Measurements from ENCODE around the gene LRRC47.

DNA sequence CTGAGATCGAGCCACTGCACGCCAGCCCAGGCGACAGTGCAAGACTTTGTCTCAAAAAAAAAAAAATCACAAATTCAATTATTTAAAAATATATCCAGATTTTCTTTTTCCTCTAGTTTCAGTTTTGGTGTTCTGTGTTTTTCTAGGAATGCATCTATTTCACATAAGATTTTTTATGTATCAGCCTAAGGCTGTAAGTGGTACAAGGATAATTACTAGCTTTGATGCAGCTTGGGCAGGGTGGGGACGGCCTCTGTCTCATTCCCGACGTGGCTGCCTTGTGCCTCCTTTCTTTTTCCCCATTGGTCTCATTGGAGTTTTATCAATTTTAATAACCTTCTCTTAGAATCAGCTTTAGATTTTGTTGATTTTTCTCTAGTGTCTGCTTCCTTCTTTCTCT is 37.1 kb downstream of the LRRC47 start:
- TF ChIP-seq, protein P1, sequence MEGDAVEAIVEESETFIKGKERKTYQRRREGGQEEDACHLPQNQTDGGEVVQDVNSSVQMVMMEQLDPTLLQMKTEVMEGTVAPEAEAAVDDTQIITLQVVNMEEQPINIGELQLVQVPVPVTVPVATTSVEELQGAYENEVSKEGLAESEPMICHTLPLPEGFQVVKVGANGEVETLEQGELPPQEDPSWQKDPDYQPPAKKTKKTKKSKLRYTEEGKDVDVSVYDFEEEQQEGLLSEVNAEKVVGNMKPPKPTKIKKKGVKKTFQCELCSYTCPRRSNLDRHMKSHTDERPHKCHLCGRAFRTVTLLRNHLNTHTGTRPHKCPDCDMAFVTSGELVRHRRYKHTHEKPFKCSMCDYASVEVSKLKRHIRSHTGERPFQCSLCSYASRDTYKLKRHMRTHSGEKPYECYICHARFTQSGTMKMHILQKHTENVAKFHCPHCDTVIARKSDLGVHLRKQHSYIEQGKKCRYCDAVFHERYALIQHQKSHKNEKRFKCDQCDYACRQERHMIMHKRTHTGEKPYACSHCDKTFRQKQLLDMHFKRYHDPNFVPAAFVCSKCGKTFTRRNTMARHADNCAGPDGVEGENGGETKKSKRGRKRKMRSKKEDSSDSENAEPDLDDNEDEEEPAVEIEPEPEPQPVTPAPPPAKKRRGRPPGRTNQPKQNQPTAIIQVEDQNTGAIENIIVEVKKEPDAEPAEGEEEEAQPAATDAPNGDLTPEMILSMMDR (IDR thresholded peaks at IDR 0.05; ENCODE audit: low read depth, low read length), result no peak
- TF ChIP-seq POLR2A (IDR thresholded peaks at IDR 0.05; ENCODE audit: extremely low read depth, insufficient read length), result no peak
- TF ChIP-seq, protein P2, sequence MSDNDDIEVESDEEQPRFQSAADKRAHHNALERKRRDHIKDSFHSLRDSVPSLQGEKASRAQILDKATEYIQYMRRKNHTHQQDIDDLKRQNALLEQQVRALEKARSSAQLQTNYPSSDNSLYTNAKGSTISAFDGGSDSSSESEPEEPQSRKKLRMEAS (IDR thresholded peaks at IDR 0.05; ENCODE audit: low read depth, low read length), result no peak
- no peak for TF ChIP-seq MYC (IDR thresholded peaks at IDR 0.05; ENCODE audit: low read depth, low read length)

Measured in NB4 (cell line).